Esophagus muscularis mucosa (tissue), 4 donors: Measurements from ENCODE around the gene HTRA2.

Source experiments
- CTCF ChIP-seq, 3 experiments: fragments of 200-600 bp in 2 of 3; fragments of 450-650 bp in 1 of 3; sonication (generic) in 2 of 3; IDR thresholded peaks; one replicate each; pipeline ENCODE4 v1.5.1; 2017 to 2019; ENCODE audit warnings: antibody characterized with exemption in 3 of 3, mild to moderate bottlenecking in 2 of 3, moderate library complexity in 1 of 3
- EP300 ChIP-seq: sonication (generic); formaldehyde crosslinking; IDR thresholded peaks from one replicate; pipeline ENCODE4 v1.6.1; 2017; ENCODE audit warnings: antibody characterized with exemption
- POLR2A ChIP-seq: fragments of 450-650 bp; IDR thresholded peaks from one replicate; pipeline ENCODE4 v1.6.1; 2017; ENCODE audit warnings: antibody characterized with exemption, moderate library complexity, mild to moderate bottlenecking, low read depth
- POLR2AphosphoS5 ChIP-seq, 2 donors: sonication (generic); formaldehyde crosslinking; IDR thresholded peaks; one replicate each; pipeline ENCODE4 v1.6.1; 2017; ENCODE audit warnings: antibody characterized with exemption in 2 of 2

- no peak for TF ChIP-seq POLR2A
- no peak for TF ChIP-seq CTCF (IDR thresholded peaks at IDR 0.05)
- TF ChIP-seq EP300: no peak
- TF ChIP-seq POLR2AphosphoS5 (IDR thresholded peaks at IDR 0.05): no peak
Measured at GRCh38 chr2:74486141-74486540, 43.6 kb upstream of the HTRA2 start.
